GM21367 (cell line): Measurements from ENCODE around the gene USP6NL.

ENCODE experiments used
- ATAC-seq: cut with Tn5 transposase; IDR thresholded peaks from one replicate; pipeline ENCODE4 v1.9.1; 2021; ENCODE audit not compliant: unreplicated experiment

Gene USP6NL

DNA sequence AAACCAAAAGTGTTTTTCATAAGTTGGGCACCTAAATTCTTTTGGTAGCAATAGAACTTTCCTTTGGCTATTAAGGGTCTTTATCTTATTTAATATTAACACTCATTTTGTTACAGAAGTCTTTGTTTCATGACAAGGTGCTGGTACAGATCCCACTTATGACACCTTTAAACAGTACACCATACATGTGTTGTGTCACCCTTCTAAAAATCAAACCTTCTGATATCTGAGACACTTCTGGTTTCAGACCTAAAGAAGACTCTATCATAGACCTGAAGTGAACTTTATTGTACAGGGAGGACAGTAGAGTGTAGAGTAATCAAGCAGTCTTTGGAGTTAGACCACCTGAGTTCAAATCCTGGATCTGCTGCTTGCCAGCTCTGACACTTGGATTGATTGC, 5.8 kb upstream of the USP6NL start:
- ATAC-seq: no peak

DNA sequence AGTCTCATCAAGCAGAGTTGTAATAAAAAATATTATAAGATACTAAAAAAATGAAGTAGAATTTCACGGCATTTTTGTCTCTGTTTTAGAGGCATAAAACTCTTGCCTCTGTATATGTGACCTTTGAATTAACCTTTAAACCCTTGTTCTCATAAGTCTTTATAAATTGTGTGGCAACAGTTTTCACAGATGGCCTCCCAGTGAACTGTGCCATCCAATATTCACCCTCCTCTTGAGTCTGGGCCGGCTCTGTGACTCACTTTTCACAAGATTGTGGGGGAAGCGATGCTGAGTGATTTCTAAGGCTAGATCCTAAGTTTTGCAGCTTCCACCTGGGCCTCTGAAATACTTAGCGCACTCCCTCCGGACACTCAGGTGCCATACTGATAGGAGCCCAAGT, 4.6 kb upstream of the USP6NL start:
- no peak for ATAC-seq

DNA sequence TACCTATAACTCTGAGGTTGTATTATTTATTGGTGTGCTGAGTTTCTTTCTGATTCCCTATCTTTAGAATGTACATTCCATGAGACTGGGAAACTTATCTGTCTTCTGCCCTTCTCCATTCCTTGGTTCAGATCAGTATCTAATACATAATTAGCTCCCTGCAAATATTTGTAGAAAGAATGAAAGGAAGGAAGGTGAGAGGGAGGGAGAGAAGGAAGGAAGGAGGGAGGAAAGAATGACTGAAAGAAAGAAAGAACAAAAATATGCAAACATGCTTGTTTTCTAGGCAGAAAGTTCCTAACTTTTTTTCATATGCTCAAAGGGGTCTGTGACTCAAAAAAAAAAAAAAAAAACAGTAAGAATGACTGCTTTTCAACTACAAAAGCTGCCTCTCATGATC, 3.9 kb upstream of the USP6NL start:
- no peak for ATAC-seq

DNA sequence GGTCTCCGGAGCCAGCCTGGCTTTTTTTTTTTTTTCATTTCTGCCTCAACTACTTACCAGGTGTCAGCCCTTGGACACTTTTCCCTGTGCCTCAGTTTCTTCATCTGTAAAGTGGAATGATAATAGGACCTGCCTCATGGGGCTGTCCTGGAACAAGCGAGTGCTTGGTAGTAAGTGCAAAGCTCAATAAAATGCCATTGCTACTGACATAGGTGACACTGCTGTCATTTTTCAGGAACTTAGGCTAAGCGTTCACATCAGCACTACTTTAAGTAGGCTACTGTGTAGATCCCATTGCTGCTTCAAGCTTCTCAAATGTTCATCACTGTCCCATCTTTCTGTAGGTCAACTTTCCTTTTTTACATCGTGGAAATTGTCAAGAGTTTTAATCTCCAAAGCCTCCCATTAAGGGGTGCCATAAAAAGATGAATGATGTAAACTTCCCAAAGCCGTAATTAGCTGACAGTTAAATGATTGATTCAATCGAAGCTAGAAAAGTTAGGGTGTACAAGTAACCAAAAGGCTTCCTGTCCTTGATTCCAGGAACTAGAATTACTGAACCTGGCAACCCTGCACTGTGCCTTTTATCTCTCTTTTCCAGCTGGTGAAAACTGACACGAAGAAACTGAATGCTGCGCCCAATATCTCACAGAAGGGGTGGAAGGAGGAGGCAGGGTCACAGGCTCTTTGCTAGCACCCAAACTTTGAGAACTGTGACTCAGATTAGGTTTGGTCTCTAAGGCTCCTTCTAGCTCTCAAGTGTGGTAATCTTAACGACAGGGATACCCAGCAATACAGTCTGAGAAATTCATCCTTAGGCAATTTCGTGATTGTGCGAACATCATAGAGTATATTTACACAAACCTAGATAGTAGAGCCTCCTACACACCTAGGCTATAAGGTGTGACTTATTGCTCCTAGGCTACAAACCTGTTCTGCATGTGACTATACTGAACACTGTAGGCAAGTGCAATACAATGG, 861 bp upstream of the USP6NL start:
- peak; percentile 1 for ATAC-seq

DNA sequence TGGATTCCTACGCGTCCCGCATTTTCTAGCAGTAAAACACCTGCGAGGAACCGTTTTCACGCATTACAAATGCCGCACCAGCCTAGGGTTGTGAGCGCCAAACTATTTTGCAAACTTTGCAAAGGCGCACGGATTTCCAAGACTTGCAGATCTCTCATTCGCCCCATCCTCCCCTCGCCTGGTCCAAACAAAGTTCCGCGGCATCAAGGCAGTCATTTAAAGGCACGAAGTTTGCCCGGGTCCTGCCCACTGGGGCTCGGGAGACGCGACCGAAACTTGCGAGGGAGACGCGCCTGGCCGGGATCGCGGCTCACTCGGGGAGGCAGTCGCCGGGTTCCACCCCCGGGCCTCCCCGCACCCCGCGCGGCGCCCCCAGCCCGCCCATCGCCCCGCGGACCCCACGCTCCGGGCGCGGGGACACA, 613 bp downstream of the USP6NL start:
- ATAC-seq: peak; percentile 4

DNA sequence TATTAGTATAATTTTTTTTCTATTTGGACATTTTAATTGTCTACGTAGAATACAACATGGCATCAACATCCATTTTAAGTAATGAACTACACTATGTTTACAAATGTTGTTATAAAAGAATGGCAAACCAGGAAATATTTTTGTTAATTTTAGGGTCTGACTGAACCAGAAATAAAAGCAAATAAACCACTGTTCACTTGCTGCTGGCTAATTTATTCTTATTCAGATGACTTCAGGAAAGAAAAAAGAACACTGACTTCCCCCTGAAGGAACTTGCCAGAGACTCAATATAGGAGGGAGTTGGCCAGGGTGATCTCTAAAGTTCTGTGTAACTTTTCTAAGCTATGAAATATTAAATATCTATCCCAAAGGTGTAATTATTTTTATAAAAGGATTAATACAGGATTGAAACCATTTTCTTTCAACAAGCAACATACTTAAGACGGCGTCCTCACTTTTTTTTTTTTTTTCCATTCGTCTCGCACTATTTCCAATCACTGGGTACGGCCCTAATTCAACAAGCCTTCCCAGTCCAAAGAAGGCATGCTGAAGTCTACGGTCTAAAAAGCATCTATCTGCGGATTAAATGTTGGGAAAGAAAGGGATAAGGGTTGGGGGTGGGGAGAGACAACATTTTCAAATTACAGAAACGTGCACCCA, 1.2 kb downstream of the USP6NL start:
- no peak for ATAC-seq

DNA sequence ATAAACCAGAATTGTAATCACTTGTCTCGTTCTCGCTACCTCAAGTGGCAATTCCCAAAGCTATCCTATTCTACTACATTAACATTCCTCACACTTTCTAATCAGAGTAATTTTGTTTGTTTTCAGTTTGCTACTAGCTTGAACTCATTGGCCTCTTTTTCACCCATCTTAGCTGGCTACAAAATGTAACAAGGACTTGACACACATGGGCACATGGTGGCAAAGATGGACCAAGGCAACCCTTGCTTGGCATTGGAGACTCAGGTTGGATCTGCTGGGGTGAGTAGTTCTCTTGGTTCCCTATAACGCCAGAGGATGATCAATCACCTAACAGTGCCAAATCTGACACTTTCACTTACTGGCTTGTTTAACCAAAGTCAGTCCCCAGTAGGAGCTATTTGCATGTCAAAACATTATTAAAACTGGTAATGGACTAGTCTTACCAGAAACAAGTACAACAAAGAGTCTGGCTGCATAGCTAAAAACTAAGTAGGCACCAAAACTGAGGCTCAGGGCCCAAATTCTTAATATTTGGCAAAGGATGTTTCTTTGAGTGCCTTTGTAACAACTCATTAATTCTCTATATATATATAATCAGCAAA, 1.9 kb downstream of the USP6NL start:
- ATAC-seq: no peak

DNA sequence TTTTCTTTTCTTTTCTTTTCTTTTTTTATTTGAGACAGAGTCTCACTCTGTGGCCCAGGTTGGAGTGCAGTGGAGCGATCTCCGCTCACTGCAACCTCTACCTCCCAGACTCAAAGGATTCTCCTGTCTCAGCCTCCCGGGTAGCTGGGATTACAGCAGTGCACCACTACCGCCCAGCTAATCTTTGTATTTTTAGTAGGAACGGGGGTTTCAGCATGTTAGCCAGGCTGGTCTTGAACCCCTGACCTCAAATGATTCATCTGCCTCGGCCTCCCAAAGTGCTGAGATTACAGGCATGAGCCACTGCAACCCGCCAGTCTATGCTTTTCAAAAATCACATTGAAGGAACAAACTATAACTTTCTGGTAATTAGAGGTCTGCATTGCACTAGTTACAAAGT, 2.4 kb downstream of the USP6NL start:
- no peak for ATAC-seq

DNA sequence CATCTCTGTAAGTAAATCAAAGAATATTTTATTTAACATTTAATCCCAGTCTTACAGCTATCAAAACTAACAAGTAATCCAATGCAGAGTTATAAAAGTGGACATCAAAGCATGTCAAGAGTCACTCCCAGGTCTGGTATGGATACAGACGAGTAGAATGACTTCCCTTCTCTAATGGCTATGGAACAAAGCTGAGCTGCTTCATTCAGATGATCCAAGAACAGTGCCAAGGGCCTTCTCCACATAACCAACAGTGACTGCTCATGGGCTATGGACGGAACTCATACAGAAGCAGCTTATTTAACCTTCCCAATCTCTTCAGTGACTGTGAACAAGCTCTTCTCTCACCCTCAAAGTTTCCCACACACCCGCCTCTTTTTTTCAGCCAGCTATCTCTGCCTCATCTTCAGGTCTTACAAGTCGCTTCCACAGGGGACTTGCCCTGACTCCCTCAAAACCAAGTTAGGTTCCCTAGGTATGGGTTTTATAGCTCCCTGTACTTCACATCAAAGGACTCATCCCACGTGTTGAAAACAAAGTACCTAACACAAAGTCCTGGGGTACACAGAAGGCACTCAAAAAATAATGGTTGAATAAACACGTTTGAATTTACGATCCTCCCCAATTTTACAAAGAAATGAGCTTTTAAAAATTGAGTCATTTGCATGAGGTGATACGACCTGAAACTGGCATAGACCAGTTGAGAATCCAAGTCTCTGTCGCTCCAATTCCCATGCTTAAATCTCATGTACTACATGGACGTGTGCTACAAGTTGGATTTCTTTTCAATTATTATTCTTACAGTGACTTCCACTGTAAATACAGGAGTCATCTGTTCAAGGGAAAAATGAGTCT, 3.1 kb downstream of the USP6NL start:
- no peak for ATAC-seq

DNA sequence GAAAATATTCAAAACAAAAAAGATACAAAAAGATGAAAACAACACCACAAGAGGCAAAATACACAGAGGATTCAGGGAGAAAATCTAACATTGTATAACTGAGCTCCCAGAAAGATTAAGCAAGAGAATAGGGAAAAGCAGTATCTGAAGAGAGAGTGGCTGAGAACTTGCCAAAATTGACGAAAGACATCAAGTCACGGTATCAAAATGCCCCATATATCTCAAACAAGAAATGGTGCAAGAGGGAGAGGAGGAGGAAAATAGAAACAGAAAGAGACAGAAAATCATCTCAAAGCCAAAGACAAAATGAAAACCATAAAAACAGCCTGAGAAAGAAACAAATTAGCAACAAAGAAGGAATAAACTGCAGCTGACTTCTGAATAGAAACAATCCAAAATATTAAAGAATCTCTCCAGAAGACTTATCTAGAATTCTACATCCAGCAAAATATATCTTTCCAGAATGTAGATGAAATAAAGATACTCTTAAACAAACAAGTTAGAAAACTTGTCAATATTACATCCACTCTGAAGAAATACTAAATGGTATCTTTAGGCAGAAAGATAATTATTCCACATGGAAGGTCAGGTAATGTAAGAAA, 5.5 kb downstream of the USP6NL start:
- ATAC-seq: no peak

DNA sequence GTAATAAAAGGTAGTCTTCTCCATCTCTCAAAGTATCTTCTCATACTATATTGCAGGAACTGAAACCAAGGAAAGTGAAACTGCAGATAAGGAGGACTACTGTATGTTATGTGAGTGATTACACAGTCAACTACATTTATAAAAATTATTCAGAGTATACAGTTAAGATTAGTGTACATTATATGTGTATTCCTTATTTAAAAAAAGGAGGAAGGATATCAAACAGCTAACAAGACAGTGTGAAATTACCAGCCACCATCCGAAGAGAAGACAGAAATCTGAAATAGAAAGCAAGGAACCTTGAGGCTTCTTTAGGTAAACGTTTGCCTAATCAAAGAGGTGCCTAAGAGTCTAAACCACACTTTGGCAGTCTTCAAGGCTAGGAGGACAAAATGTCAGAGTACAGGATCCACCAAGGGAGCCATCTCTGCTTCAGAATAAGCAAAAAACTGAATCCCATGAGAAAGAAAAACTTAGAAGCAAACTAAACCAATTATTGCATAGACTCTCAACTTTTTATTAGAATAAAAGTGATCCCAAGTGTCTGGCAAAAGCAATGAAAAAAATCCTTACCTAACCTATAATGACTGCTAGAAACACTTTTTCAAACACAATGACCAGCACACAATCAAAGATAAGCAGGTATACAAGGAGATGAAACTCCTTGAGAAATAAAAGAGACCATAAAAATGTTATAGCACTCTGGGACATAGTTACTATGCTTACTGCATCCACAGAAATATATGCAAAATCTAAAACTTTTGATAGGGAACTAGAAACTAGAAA, 6.4 kb downstream of the USP6NL start:
- ATAC-seq: no peak

DNA sequence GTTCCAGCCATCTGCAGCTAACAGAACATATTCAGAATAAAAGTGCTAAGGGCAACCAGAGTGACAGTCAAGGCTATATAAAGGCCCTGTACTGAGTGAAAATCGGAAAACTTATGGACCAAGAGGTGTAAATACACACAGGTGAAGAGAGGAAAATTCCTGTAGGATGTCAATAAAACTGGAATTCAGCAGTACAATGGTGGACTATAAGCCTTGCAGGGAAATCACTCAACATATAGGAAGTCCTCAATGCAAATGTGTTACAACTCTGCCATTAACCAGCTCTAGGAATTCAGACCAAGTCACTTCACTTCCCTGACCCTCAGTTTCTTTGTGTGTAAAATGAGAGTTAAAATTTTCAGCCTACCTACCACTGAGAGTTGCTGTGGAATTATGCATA, 7.7 kb downstream of the USP6NL start:
- ATAC-seq: no peak

DNA sequence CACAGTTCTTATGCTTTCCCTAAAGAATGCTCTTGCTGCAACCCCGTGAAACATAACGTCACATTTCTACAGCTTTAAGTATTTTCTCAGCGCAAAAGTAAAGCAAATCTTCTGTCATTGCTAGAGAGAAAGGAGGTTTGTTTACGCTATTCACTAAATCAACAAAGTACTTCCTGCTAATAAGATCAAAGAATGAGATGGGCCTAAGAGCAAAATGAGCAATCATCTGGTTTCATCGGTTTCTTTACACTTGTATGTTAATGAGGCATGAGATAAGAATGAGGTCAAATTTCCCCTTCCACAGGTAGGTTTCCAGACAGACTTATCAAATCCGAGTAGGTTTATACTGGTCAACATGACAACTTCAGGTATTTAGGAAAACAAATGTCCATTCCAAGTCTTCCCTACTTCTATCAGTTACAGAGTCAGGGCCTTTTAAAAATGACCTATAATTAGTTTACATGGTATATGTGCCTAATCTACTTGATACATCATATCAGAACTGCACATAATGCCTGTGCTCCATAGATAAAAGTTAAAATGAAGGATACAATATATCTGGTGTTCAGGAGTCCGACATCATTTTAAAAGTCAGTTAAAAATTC, 8.4 kb downstream of the USP6NL start:
- ATAC-seq: no peak

DNA sequence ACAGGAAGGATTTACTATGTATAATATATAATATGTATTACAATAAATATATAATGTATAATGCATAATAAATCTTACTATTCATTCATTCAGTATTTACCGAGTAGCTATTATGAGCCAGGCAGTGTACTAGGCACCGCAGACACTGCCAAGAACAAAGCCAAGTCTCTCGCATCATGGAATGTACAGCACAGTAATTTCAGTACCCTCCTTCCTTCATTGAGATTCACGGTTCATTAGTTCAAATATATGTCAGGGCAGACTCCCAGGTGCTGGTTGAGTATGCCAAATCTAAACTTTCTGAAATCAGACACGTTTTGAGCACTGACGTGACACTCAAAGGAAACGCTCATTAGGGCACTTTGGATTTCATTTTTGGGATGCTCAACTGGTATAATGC, 9.1 kb downstream of the USP6NL start:
- ATAC-seq: no peak

DNA sequence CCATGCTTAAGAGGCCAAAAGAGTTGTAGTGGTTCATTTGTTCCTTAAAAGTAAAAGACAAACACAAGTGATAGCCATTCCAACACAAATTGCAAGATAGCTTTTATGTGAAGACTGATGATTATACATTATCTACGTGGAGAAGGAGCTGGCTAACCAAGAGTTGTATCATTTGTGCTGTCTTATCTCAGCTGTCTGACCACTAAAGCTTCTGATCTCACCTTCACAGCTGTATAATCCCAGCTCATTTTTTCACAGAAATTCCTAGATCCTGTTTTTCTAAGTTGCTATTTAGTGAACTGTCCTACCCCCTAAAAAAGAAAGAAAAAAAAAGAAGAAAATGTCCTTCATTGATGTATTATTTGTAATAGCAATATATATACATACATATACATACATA, 9.8 kb downstream of the USP6NL start:
- ATAC-seq: no peak

DNA sequence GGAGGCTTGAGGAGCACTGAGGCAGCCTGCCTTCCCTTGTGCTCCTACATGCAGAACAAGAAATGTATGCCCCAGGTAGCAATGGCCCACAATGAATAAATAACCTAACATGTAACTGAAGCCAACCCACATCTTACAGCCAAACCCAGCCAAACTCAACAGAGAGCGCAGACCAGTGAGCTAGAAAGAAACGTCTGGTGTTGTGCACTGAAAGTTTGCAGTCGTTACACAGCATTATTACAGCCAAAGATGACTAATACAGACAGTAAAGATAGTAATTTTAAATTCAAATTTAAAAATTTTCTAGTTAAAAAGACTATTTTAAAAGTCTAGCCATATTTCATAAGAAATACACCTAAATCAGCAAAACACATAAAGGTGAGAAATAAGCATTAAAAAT, 11.2 kb downstream of the USP6NL start:
- no peak for ATAC-seq

DNA sequence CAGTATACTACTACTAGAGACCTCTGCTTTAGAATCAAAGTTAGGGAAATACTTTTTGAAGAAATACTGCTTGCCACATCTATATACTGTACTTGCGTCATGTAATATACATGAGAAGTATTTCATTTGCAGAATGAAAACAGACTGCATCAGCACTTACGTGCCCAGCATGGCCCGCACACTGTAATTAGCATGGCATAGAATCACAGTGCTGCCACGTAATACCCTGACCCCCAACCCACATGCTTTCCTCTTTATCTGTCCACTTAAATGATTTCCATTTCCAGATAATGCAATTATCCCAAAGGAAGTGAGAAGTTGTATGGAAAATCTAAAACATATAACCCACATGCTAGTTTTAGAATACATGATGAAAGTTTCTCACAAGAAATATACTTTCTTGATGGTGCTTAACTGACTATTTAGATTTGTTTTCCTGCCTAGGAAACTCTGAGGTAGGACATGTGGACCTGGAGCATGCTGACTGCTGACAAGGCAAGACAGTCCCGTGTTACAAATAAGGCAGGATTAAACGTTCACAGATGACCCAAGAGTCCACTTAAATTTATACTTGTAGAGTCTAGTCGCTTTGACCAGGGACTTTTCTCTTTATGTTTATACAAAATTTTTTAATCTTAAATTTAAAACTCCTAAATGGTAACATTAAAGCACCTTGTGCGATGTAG, 12.6 kb downstream of the USP6NL start:
- no peak for ATAC-seq

DNA sequence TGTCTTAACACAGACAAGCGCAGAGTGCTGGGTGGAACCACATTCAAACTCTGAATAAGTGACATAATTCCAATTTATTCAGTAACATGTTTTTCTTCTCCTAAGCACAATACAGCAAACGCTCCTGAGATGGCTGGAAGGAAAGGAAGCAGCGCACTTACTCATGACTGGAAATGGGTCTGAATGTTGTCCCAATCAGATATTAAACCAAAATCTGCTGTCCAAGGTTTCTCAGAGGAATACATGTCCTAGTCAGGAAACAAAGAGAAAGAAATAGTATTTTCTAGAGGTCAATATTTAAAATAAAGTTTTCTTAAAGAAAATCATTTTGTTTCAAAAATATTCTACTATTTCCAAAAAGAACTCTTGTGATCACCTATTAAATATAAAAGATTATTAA, 14.0 kb downstream of the USP6NL start:
- ATAC-seq: no peak

DNA sequence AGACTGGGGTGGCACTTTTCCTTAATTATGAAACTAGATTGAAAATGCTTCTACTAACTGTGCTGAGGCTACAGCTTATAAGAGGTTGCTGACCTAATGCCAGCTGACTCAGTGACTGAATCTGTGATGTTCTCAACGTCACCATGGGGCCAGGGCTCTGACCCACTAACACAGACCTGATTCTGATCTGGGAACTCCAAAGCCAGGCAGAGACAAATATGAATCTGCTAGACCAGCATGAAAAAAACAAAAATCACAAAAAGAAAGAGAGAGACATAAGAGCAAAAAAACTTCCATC, 16.1 kb downstream of the USP6NL start:
- ATAC-seq: no peak
